GM19397 (cell line): ENCODE data around the gene CATSPERZ.

ENCODE experiments used
- ATAC-seq: cut with Tn5 transposase; IDR thresholded peaks from one replicate; pipeline ENCODE4 v1.9.1; 2021; ENCODE audit warnings: mild to moderate bottlenecking, moderate library complexity; ENCODE audit not compliant: unreplicated experiment

The CATSPERZ gene

DNA sequence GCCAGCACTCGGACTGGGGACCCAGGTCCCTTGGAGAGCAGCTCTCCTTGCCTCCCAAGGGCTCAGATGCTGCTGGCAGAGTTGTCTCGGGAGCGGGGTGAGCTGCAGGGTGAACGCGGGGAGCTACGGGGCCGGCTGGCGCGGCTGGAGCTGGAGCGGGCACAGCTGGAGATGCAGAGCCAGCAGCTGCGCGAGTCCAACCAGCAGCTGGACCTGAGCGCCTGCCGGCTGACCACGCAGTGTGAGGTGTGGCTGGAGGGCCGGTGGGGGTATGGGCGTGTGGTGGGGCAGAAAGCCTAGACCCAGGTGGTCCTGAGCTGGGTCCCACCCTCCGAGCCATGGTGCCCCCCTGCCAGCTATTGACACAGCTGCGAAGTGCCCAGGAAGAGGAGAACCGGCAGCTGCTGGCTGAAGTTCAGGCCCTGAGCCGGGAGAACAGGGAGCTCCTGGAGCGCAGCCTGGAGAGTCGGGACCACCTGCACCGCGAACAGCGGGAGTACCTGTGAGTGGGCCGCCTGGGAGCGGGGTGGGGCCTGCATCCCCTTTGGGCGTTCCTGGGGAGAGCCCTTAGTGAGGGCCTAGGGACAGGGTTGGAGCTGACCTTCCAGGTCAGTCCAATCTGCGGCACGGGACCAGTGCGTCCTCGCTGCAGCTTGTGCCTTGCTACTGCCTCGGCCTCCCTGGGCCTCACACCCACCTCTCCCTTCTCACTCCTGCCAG lies 53.0 kb downstream of the CATSPERZ start:
- ATAC-seq = no peak

DNA sequence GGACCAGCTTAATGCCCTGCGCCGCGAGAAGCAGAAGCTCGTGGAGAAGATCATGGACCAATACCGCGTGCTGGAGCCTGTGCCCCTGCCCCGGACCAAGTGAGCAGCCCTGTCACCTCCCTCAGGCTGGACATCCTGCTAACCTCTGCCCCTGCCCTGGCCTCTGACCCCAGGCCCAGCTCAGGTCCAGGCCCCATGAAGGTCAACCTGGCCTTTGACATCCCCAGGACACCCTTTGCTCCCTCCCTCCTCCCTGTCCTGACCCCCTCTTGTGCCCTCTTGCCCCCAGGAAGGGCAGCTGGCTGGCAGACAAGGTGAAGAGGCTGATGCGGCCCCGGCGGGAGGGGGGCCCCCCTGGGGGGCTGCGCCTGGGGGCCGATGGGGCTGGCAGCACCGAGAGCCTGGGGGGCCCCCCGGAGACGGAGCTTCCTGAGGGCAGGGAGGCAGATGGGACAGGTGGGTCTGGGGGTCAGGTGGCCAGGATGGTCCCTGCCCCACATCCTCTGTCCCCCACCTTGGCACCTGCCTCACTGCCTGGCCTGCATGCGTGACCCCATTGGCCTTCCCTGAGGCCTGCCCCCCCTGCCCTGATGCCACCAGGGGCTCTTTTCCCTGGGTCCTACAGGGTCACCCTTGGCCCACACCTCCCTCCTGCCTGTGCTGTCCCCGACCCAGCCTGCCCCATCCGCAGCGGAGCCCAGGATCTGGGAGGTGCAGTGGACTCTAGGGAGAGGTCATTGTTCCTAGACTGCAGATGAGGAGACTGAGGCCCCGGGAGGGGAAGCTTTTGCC lies 53.8 kb downstream of the CATSPERZ start:
- ATAC-seq = no peak
